HT-29 (cell line): ENCODE measurements around the gene THSD1. TPM values are rescaled to one million over a fixed set of nuclear protein-coding genes. Genes with fewer than 3 reads are reported as not detected.
"Not testable (repeated sequence)": the region's sequence is repeated elsewhere in the genome, so short reads cannot be mapped to it uniquely, and the experiment has no call there.

ENCODE experiments used
- DNase-seq: peaks from one replicate; pipeline ENCODE4 v3.0.0-alpha.2; 2015; ENCODE audit warnings: low spot score
- small RNA-seq: library from RNA; depleted of rRNA; stranded (forward); fragments of <200 nt; gene quantifications from one replicate; pipeline ENCODE3, GENCODE V24; 2014
- total RNA-seq: library from RNA; depleted of rRNA; stranded (reverse); fragments of >200 nt; shearing (Covaris generic); gene quantifications from 2 replicates; pipeline ENCODE4 v1.2.3, GENCODE V29; 2014; rRNA removed

THSD1 gene
- total RNA-seq, 1 experiment from 2014 or later, result 0.92 TPM

DNA sequence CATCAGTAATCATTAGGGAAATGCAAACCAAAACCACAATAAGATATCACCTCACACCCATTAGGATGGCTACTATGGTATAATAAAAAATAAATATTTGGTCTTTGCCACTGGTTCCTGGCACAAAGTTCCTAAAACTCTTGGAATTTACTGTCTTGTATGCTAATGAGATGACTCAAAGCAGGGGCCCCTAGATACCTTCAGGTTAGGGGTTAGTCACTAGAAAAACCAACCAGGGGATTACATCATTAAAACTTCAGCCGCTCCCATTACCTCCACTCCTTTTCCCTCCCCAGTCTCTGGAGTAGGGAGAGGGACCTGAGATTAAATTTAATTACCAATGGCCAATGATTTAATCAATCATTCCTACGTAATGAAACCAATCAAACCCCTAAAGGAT is 49.6 kb downstream of the THSD1 start:
- DNase-seq, result no peak

DNA sequence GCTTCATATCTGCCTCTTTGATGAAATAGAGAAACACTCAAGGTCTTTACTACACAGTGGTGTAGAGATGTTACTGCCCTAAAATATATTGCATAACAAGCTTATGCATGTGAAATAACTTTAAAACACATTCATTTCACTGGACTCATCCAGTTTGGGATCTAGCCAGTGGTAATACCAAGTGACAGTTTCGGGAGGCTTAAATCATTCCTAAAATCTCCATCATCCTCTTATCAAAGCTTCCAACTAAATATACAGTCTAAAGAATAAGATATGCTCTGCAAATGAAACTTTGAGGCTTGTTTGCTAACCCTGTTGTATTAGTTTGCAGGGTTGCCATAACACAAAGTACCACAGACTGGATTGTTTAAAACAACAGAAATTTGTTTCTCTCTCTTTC is 52.8 kb downstream of the THSD1 start:
- DNase-seq, result no peak

DNA sequence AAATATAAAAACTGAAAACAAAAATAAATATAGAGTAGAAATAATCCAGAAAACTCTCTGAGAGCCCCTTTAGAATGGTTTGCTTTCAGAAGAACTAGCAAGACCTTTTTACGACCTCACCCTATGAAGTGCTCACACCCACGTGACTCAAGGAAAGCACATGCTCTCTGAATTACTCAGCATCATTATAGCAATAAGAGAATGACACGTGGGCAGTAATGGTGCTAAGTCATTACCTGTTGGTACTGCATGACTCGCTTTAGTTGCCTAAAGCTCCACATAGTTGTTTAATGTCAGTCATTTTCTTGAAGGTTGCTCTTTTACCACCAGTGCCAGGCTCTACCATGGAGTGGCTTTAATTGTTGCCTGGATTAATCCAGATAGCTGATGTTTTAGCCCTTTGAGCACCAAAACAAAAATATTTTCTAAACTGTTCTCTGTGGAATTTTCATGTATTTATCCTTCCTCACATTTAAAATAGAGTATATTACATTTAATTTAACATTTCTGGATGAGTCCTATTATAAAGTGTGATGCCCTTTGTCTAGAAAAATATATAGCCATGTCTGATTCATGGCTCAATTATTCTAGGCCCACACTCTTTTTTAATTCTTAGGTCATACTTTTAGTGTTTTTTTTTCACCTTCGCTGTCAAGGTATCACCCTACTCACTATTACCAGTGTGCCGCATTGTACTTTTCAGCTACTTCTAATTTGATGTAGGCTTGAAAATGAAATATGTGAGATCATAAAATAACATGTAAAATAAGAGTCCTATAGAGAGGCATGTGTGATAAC is 56.8 kb downstream of the THSD1 start:
- DNase-seq, result peak; percentile 53

DNA sequence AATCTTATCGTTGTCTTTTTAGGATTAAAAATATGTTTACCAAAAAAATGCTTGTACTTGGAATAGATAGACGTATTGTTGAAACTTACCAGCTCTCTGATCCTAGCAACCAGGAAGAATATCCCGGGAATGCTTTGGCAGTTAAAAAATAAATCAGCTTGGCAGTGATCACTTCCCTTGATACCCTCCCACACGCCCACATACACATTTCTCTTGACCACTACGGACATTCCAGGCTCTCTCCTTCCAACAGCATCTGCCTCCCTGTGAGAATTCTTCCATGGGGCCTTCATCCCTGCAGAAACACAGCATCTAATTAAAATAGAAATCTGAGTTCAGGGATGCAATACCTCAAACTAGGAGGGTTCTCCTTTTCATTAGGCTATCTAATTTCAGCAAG is 57.9 kb downstream of the THSD1 start:
- DNase-seq, result peak; percentile 26

DNA sequence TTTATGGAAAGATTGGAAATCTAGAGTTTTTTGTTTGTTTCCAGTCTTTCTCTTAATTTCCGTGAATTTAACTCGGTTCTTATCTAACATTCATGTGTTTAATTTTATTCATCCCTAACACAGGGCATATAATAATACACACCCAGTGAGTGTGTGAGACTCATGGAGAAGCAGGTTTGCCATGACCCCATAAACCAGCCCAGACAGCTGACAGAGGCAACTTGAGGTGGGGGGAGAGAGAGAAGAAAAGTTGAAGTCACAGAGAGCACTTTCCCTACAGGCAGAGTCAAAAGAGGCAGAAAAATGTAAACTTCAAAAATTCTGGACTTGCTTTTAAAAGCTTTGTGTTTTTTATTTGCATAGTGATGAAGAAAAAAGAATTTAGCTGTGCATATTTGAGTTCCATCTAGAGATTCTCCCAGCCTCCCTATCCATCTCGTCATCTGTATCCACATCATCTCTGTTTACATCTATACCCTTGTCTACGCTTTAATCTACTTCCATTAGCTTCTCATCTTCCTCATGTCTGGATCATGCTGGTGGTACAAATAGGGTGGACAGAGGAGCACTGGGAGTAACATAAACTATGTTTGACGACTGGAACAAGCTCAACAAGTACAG is 60.2 kb downstream of the THSD1 start:
- no peak for DNase-seq

DNA sequence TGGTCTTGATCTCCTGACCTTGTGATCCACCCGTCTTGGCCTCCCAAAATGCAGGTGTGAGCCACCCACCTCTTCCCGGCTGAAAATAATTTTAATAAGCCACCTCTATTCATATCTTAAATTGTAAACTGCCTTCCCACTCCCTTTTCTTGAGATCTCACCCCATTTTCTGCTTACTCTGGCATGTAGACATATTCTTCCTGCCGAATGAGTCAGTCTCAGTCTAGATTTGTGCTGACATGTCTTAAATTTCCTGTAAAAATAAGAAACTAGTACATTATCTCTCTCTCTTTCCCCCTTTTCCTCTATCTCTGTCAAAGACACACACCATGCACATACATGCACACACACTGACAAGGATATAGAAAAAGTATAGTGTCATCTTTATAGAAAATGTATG is 60.9 kb downstream of the THSD1 start:
- no peak for DNase-seq

DNA sequence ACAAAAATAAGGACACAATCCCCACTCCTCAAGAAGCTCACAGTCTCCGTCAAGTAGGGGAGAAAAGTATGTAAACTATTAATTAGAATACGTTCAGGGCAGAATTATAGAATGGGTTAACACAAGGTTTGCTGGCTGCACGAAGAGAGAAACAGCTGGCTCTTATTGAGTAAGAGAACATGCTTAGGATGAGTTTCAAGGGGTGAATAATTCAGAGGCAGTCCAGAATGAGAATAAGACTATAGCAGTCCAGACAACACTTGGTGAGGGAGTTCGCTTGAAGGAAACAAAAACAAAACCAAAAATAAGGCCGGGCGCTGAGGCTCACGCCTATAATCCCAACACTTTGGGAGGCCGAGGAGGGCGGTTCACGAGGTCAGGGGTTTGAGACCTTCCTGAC is 61.9 kb downstream of the THSD1 start:
- no peak for DNase-seq

DNA sequence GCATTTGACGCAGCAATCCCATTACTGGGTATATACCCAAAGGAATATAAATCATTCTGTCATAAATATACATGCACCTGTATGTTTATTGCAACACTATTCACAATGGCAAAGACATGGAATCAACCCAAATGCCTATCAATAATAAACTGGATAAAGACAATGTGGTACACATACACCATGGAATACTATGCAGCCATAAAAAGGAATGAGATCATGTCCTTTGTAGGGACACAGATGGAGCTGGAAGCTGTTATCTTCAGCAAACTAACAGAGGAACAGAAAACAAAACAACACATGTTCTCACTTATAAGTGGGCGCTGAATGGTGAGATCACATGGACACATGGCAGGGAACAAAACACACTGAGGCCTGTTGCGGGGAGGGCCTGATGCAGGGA is 63.8 kb downstream of the THSD1 start:
- DNase-seq, result not testable (repeated sequence)

DNA sequence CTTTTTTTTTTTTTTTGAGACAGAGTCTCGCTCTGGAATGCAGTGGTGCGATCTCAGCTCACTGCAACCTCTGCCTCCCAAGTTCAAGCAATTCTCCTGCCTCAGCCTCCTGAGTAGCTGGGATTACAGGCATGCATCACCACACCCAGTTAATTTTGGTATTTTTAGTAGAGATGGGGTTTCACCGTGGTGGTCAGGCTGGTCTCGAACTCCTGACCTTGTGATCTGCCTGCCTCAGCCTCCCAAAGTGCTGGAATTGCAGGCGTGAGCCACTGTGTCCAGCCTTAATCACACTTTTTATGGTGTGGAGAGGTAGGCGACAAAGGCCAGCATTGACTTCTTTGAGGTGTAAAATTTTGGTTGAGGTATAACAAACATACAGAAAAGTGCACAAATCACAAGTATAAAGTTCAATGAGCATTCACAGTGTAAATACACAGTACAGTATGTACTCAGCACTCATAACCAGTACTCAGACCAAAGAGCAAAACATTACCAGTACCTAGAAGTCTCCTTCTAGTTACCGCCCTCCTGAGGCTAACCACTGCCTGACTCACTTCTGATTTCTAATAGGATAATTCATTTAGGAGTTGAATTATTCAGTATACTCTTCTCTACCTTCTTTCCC is 68.0 kb downstream of the THSD1 start:
- peak; percentile 15 for DNase-seq

DNA sequence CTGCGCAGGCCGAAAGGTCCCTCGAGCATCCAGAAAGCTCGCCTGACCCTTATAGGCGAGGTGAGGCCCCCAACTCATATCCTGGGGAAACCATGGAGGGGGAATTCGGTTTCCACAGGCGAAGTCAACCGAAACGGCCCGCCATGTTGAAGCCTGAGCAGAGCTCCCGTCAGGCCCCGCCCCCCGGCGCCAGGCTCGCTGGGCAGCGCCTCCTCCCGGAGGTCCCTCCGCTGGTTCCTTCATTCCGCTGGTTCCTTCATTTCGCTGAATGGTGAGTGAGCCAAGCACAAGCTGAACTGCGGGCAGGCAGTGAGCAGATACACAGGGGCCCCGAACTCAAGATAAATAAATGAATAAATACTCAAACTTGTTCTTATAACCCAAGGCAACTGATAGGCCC is 71.9 kb downstream of the THSD1 start:
- not testable (repeated sequence) for DNase-seq

DNA sequence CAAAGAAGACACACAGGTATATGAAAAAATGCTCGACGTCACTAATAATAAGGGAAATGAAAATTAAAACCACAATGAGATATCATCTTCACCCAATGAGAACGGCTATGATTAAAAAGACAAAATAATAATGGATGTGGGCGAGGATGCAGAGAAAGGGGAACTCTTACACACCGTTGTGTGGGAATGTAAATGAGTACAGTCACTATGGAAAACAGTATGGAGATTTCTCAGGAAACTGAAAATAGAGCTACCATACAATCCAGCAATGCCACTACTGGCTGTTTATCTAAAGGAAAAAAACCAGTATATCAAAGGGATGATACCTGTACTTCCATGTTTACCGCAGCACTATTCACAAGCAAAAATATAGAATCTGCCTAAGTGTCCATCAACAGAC is 74.1 kb downstream of the THSD1 start:
- not testable (repeated sequence) for DNase-seq

Small RNA genes within 50 kb of the gene (small RNA-seq; reads per million reads assigned to genes)
- not detected for gene RNY4P24

Other genes with a start within 250 kb of the THSD1 start
- 12.1 and 16.9 TPM in 2 replicates for gene NEK3, start 246.6 kb downstream of the THSD1 start, total RNA-seq
- 30.6 and 32.8 TPM in 2 replicates for gene VPS36, start 44.5 kb upstream of the THSD1 start, total RNA-seq
- 23.5 and 26.2 TPM in 2 replicates for gene CKAP2, start 49.3 kb upstream of the THSD1 start, total RNA-seq
- 1.1 and 2.4 TPM in 2 replicates for gene HNRNPA1L2, start 236.3 kb upstream of the THSD1 start, total RNA-seq
- gene SUGT1, start 246.7 kb upstream of the THSD1 start, total RNA-seq, result 29.6 and 33.2 TPM in 2 replicates